ENCODE data around the gene SWSAP1. TPM values are rescaled to one million over a fixed set of nuclear protein-coding genes. Genes with fewer than 3 reads are reported as not detected.
A peak's percentile ranks its signal among the peaks of the same experiment; 100 is the strongest.
"Not testable (repeated sequence)": the region's sequence is repeated elsewhere in the genome, so short reads cannot be mapped to it uniquely, and the experiment has no call there.

The SWSAP1 gene
- total and polyA plus RNA-seq, 9 of the 15 experiments (the other 6 are each of a cell fraction or from before 2014, with no cell fraction given), result 0.18 to 2.8 (median 1.7) TPM

- H3K27ac ChIP-seq (ENCODE audit: extremely low read depth, low read depth, low read length); in situ Hi-C loops (cut with MboI); ATAC-seq; H3K36me3 ChIP-seq (ENCODE audit: control insufficient read depth, insufficient read depth, low read length); FAIRE-seq; H2AFZ ChIP-seq (ENCODE audit: low read depth, low read length); BruUV-seq (replicated peaks); H3K27me3 ChIP-seq (ENCODE audit: control insufficient read depth in 2 of 2, insufficient read depth in 2 of 2, low read length in 2 of 2); H3K9me1 ChIP-seq (ENCODE audit: control insufficient read depth, insufficient read depth, low read length); H3K4me3 ChIP-seq; CTCF ChIA-PET (ENCODE audit: low intra/inter-chr PET ratio); DNase-seq (ENCODE audit: extremely low read depth in 1 of 4, low spot score in 3 of 4); H3K79me2 ChIP-seq (ENCODE audit: control insufficient read depth, insufficient read depth, low read length); intact Hi-C loops (cut with micrococcal nuclease); H4K20me1 ChIP-seq (replicated peaks; ENCODE audit: control insufficient read depth, insufficient read depth, low read length); H3K9me3 ChIP-seq (replicated peaks; ENCODE audit: control insufficient read depth, insufficient read depth, low read depth, low read length); H3K4me2 ChIP-seq (ENCODE audit: insufficient read depth, low read length); H3K9ac ChIP-seq (ENCODE audit: insufficient read depth in 1 of 2, low read depth in 2 of 2, low read length in 2 of 2): not testable (repeated sequence)
- 65% methylated on average over 4 of the region's 4 CpGs for WGBS (ENCODE audit: insufficient coverage, low coverage, missing lambda C conversion rate)
- POLR2A ChIA-PET, result interaction anchor here (0.6 kb wide), 1 partner anchor 31 kb away, joined by 3 read pairs; no protein-coding TSS in a partner anchor
- H3K4me1 ChIP-seq (replicated peaks in 1 of 2; ENCODE audit: control insufficient read depth in 2 of 2, insufficient read depth in 2 of 2, low read length in 2 of 2), result peaks cover 24 to 59% of the 10 kb centered on the region in 2 experiments
- TF ChIP-seq BCOR (IDR thresholded peaks at IDR 0.05) (peak; percentile 38; the same call in 1 of the 2 replicates), RBM25 (IDR thresholded peaks at IDR 0.05; ENCODE audit: low read depth, low read length, severe bottlenecking) (peak; percentile 27), ZNF121 (CRISPR knock-in tag; conservative IDR thresholded peaks at IDR 0.05) (peak; percentile 97)
Observed at GRCh38 chr19:11354102-11354501, 20.4 kb upstream of the SWSAP1 start.

DNA sequence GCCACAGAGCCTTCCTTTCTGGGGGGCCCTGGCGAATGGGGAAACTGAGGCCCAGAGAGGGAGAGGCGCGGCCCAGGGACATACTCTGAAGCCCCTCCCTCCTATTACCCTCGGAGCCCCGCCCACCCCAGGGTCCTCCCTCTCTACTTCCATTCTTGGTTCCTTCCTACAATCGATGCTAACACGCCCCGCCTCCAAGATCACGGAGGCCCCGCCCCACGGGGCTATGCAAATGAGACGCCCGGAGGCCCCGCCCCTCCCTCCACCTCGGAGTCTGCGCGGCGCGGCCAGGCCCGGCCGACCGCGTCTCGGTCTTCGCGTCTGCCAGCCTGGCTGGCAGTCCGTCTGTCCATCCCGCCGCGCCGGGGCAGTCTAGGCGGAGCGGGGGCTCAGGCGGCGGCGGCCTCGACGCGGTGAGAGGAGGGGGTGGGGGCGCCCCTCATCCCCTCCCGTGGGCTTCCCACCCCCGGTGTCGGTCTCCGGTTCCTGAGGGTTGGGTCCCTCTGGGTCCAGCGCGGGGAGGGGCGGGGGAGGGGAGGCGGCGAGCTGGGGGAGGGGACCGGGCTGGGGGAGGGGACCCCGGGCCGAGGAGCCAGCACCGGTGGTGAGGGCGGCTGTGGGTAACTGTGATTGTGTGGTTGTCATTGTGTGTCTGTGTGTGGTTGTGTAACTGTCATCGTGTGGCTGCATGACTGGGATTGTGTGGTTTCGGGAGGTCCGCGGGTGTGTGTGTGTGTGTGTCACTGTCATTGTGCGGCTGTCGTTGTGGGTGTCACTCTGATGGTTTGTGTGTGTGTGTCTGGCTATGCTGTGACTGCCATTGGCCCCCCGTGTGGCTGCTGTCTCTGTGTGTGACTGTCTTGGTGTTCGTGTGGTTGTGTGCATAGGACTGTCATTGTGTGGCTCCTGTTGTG is 19.0 kb upstream of the SWSAP1 start, which contains the start of gene PLPPR2:
Gene PLPPR2, plus strand, starts transcription at position 273 of the 914 bp plus-strand sequence. CDS start 2,242 bp downstream, outside the sequence.
- H3K4me3 ChIP-seq, result peak within 1 kb of the TSS; percentile 57
- CTCF ChIA-PET (ENCODE audit: low intra/inter-chr PET ratio), result no interaction called here
- TF ChIP-seq RB1 (IDR thresholded peaks at IDR 0.05; ENCODE audit: low read depth) (peak; percentile 63; the same call in 1 of the 2 replicates), ZNF740 (CRISPR knock-in tag; IDR thresholded peaks at IDR 0.05) (0 out of 2 replicates have a peak, but pooled peaks have one; percentile 42), ZNF740 (tag; IDR thresholded peaks at IDR 0.05) (no peak), ZNF589 (CRISPR knock-in tag; IDR thresholded peaks at IDR 0.05; ENCODE audit: low read depth) (no peak), HNRNPL (IDR thresholded peaks at IDR 0.05; ENCODE audit: low read depth, low read length) (no peak), CEBPB (tag; IDR thresholded peaks at IDR 0.05) (no peak), E2F4 (CRISPR knock-in tag; IDR thresholded peaks at IDR 0.05; ENCODE audit: low read depth) (0 out of 2 replicates have a peak, but pooled peaks have one; percentile 22)
- TF ChIP-seq, protein P1, sequence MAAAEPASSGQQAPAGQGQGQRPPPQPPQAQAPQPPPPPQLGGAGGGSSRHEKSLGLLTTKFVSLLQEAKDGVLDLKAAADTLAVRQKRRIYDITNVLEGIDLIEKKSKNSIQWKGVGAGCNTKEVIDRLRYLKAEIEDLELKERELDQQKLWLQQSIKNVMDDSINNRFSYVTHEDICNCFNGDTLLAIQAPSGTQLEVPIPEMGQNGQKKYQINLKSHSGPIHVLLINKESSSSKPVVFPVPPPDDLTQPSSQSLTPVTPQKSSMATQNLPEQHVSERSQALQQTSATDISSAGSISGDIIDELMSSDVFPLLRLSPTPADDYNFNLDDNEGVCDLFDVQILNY (CRISPR knock-in tag; IDR thresholded peaks at IDR 0.05), result 0 out of 2 replicates have a peak, but pooled peaks have one; percentile 34

More for the DNA sequence above, 19.0 kb upstream of the SWSAP1 start, which contains the start of gene PLPPR2:
- peak; percentile 94 to 96 (median 96) for DNase-seq (ENCODE audit: extremely low read depth in 1 of 4, low spot score in 3 of 4)
- peaks cover 24 to 66% of the 10 kb centered on the region in 2 experiments for H3K4me1 ChIP-seq (replicated peaks in 1 of 2; ENCODE audit: control insufficient read depth in 2 of 2, insufficient read depth in 2 of 2, low read length in 2 of 2)
- intact Hi-C loops (cut with micrococcal nuclease), result no loop called here
- no peaks in the 10 kb centered on the region for H3K9me3 ChIP-seq (replicated peaks; ENCODE audit: control insufficient read depth, insufficient read depth, low read depth, low read length)
- no TSS peak for BruUV-seq (replicated peaks)
- peaks cover 6% of the 10 kb centered on the region; the same call in 1 of the 3 replicates for H3K79me2 ChIP-seq (ENCODE audit: control insufficient read depth, insufficient read depth, low read length)
- in situ Hi-C loops (cut with MboI), result no loop called here
- H3K27ac ChIP-seq (ENCODE audit: extremely low read depth, low read depth, low read length), result peak within 1 kb of the TSS; percentile 46; the same call in 2 of the 3 replicates
- H2AFZ ChIP-seq (ENCODE audit: low read depth, low read length), result peak within 1 kb of the TSS; percentile 87
- no peaks in the 10 kb centered on the region for H3K9me1 ChIP-seq (ENCODE audit: control insufficient read depth, insufficient read depth, low read length)
- no peaks in the 10 kb centered on the region for H3K27me3 ChIP-seq (ENCODE audit: control insufficient read depth in 2 of 2, insufficient read depth in 2 of 2, low read length in 2 of 2)
- no peaks in the 10 kb centered on the region for H4K20me1 ChIP-seq (replicated peaks; ENCODE audit: control insufficient read depth, insufficient read depth, low read length)
- peak within 1 kb of the TSS; percentile 94 for H3K4me2 ChIP-seq (ENCODE audit: insufficient read depth, low read length)
- peak; percentile 89 for FAIRE-seq
- H3K36me3 ChIP-seq (ENCODE audit: control insufficient read depth, insufficient read depth, low read length), result no peaks in the 10 kb centered on the region; the same call in 2 of the 3 replicates
- peak within 1 kb of the TSS; percentile 51 to 91 for H3K9ac ChIP-seq (ENCODE audit: insufficient read depth in 1 of 2, low read depth in 2 of 2, low read length in 2 of 2)
- 5% methylated on average over 15 of the region's 62 CpGs for WGBS (ENCODE audit: insufficient coverage, low coverage, missing lambda C conversion rate)
- POLR2A ChIA-PET, result no interaction called here
- ATAC-seq, result peak; percentile 98
